Ovary (tissue), 9 donors: ENCODE data around the gene TOB1. TPM values are rescaled to one million over a fixed set of nuclear protein-coding genes. Genes with fewer than 3 reads are reported as not detected.

Experiments
- DNase-seq, 5 donors: peaks; one replicate each; pipeline ENCODE4 v3.0.0-alpha.2; 2019 to 2020
- H3K27ac ChIP-seq, 2 donors: fragments of 200-600 bp; one replicate each; pipeline versions ENCODE4 v1.5.1 to v1.8.0; 2019 to 2022
- H3K27me3 ChIP-seq: fragments of 200-600 bp; one replicate; pipeline ENCODE4 v1.8.0; 2022
- H3K36me3 ChIP-seq: fragments of 200-600 bp; sonication (generic); one replicate; pipeline ENCODE4 v1.5.1; 2019
- H3K4me1 ChIP-seq: one replicate; pipeline ENCODE4 v1.8.1; 2013; ENCODE audit warnings: mild to moderate bottlenecking, moderate library complexity; ENCODE audit not compliant: insufficient read depth
- H3K4me3 ChIP-seq: fragments of 200-600 bp; sonication (generic); one replicate; pipeline ENCODE4 v1.5.1; 2017
- H3K9me3 ChIP-seq, 2 donors: fragments of 200-600 bp in 1 of 2; sonication (generic) in 1 of 2; one replicate each; pipeline versions ENCODE4 v1.5.1 to v1.8.1; 2013 to 2019; ENCODE audit warnings: mild to moderate bottlenecking in 1 of 2, moderate library complexity in 1 of 2
- CTCF ChIP-seq, 3 donors: fragments of 450-650 bp in 2 of 3; fragments of 200-600 bp in 1 of 3; IDR thresholded peaks; one replicate each; pipeline versions ENCODE4 v1.5.1 to v1.8.0; 2016 to 2022; ENCODE audit warnings: antibody characterized with exemption in 3 of 3, mild to moderate bottlenecking in 1 of 3
- EP300 ChIP-seq: sonication (generic); formaldehyde crosslinking; IDR thresholded peaks from one replicate; pipeline ENCODE4 v1.6.1; 2017; ENCODE audit warnings: antibody characterized with exemption
- POLR2A ChIP-seq: fragments of 450-650 bp; IDR thresholded peaks from one replicate; pipeline ENCODE4 v1.6.1; 2017; ENCODE audit warnings: antibody characterized with exemption, mild to moderate bottlenecking, moderate library complexity
- WGBS, 3 donors: extraction: QIAGEN DNeasy Blood & Tissue Kit in 1 of 3; methylation state at CpG; one replicate each; pipeline versions ENCODE4 v1.1.5 to v1.1.7; 2013 to 2017; 5-methylcytosine and 5-hydroxymethylcytosine counted together
- intact Hi-C, 4 donors: fragments of 100-400 bp; cut with DNase I; formaldehyde crosslinking; loops; one replicate each; pipeline versions ENCODE4 v1.11.0 to v1.15.1; 2022 to 2023
- polyA plus RNA-seq, 2 donors: library from polyadenylated mRNA; stranded (reverse); fragments of 200-250 nt in 1 of 2; fragments of 350-450 nt in 1 of 2; fragmentation: Illumina TruSeq in 1 of 2; extraction: RNeasy Lipid Tissue Mini Kit (QIAGEN cat#74804) in 1 of 2; gene quantifications; one replicate each; pipeline ENCODE4 v1.2.3, GENCODE V29; 2013 to 2014
- total RNA-seq, 7 donors: library from RNA; depleted of rRNA in 2 of 7; stranded (reverse); fragments of >200 nt in 2 of 7; fragmentation: NEBNext Ultra II Directional in 3 of 7; extraction: Animal tissue kit (Norgen Biotek cat#: 25700) in 3 of 7; gene quantifications; one replicate each; pipeline versions ENCODE4 v1.1.0 to v1.2.4, GENCODE V29; 2016 to 2023
- donor health status: DM: no; HTN: no; CAD: no; lungs with moderate emphysema.
- donor health status: DM: no; HTN: no; CAD: no.
- donor health status: Bipolar disorder and iron deficiency.
- donor health status: DM: yes; HTN: yes; CAD: no.
- donor health status: DM: no; HTN: no; CAD: no.
- donor health status: DM: yes; HTN: yes; CAD: no.

The TOB1 gene
- total and polyA plus RNA-seq, 9 donors, result 19.6 to 150 (median 72.1) TPM

GRCh38 chr17:50902372-50903353 lies 36.5 kb upstream of the TOB1 start:
- Histone ChIP-seq H3K4me3 (no peak overlapping the region), H3K27me3 (no peaks in the 10 kb centered on the region), H3K9me3 (no peaks in the 10 kb centered on the region), H3K36me3 (no peaks in the 10 kb centered on the region), H3K4me1 (peaks cover 6% of the 10 kb centered on the region), H3K27ac (no peak overlapping the region)
- TF ChIP-seq POLR2A, result no peak
- no peak for TF ChIP-seq CTCF (IDR thresholded peaks at IDR 0.05)
- TF ChIP-seq EP300, result no peak
- intact Hi-C loops, result loop anchor here in 1 of 4 donors (5.0 kb wide), 1 partner anchor 35 kb away; the partner anchor contains the start of gene TOB1
- 79 to 82% (median 81%) methylated on average over 9 of the region's 9 CpGs for WGBS, 3 donors
- DNase-seq, result no peak

- no peak overlapping the region for H3K27ac ChIP-seq
- intact Hi-C loops, result loop anchor here in 1 of 4 donors (5.0 kb wide), 1 partner anchor 33 kb away; the partner anchor contains the start of gene TOB1
- 62 to 80% (median 66%) methylated on average over 7 of the region's 7 CpGs for WGBS, 3 donors
- no peaks in the 10 kb centered on the region for H3K27me3 ChIP-seq
- H3K9me3 ChIP-seq, result no peaks in the 10 kb centered on the region
- TF ChIP-seq POLR2A, result no peak
- TF ChIP-seq CTCF (IDR thresholded peaks at IDR 0.05), result no peak
- no peak for DNase-seq
- H3K4me1 ChIP-seq, result peaks cover 5% of the 10 kb centered on the region
- no peaks in the 10 kb centered on the region for H3K36me3 ChIP-seq
- no peak overlapping the region for H3K4me3 ChIP-seq
Measured at GRCh38 chr17:50900383-50900892, 34.3 kb upstream of the TOB1 start.

GRCh38 chr17:50899559-50900319 lies 33.6 kb upstream of the TOB1 start:
- Histone ChIP-seq H3K27me3 (no peaks in the 10 kb centered on the region), H3K4me1 (peaks cover 1% of the 10 kb centered on the region), H3K36me3 (no peaks in the 10 kb centered on the region), H3K4me3 (no peak overlapping the region), H3K9me3 (no peaks in the 10 kb centered on the region), H3K27ac (no peak overlapping the region)
- TF ChIP-seq POLR2A, result no peak
- TF ChIP-seq EP300, result no peak
- no peak for TF ChIP-seq CTCF (IDR thresholded peaks at IDR 0.05)
- WGBS, 3 donors, result 69 to 77% (median 71%) methylated on average over 17 of the region's 17 CpGs
- intact Hi-C loops, result loop anchor here in 1 of 4 donors (5.0 kb wide), 1 partner anchor 32 kb away; the partner anchor contains the start of gene TOB1
- no peak for DNase-seq

GRCh38 chr17:50899005-50899460 lies 32.9 kb upstream of the TOB1 start:
- 95 to 99% (median 97%) methylated on average over 6 of the region's 6 CpGs for WGBS, 3 donors
- intact Hi-C loops, result no loop called here

More at GRCh38 chr17:50899005-50899460, 32.9 kb upstream of the TOB1 start:
- H3K27me3 ChIP-seq, result no peaks in the 10 kb centered on the region
- H3K9me3 ChIP-seq, result no peaks in the 10 kb centered on the region
- no peak overlapping the region for H3K4me3 ChIP-seq
- TF ChIP-seq CTCF (IDR thresholded peaks at IDR 0.05) (no peak), POLR2A (no peak), EP300 (no peak)
- no peaks in the 10 kb centered on the region for H3K36me3 ChIP-seq
- no peaks in the 10 kb centered on the region for H3K4me1 ChIP-seq
- H3K27ac ChIP-seq, result no peak overlapping the region
- DNase-seq, result no peak
